ENCODE data around the gene TEKT4.
A peak's percentile ranks its signal among the peaks of the same experiment; 100 is the strongest.
"Not testable (repeated sequence)": the region's sequence is repeated elsewhere in the genome, so short reads cannot be mapped to it uniquely, and the experiment has no call there.

Gene TEKT4

GRCh38 chr2:94871226-94872087 lies at the start of gene TEKT4:
Gene TEKT4 (plus strand): TSS chr2:94871430. CDS start chr2:94871580, 150 bp downstream.
- no peak for DNase-seq (ENCODE audit: low spot score)

GRCh38 chr2:94839224-94839623 lies 32.0 kb upstream of the TEKT4 start:
- peak; percentile 28 for DNase-seq (ENCODE audit: low spot score)

GRCh38 chr2:94856856-94857255 lies 14.4 kb upstream of the TEKT4 start:
- DNase-seq (ENCODE audit: low spot score): not testable (repeated sequence)

- DNase-seq (ENCODE audit: low spot score): not testable (repeated sequence)
Observed at GRCh38 chr2:94857367-94858162, 13.7 kb upstream of the TEKT4 start.

- not testable (repeated sequence) for DNase-seq (ENCODE audit: low spot score)
Observed at GRCh38 chr2:94858163-94858888, 12.9 kb upstream of the TEKT4 start.

- DNase-seq (ENCODE audit: low spot score): no peak
Observed at GRCh38 chr2:94861308-94862152, 9.7 kb upstream of the TEKT4 start.

- not testable (repeated sequence) for DNase-seq (ENCODE audit: low spot score)
Observed at GRCh38 chr2:94862903-94863302, 8.3 kb upstream of the TEKT4 start.

- no peak for DNase-seq (ENCODE audit: low spot score)
Observed at GRCh38 chr2:94869131-94869530, 2.1 kb upstream of the TEKT4 start.

GRCh38 chr2:94869552-94870439 lies 1.4 kb upstream of the TEKT4 start:
- no peak for DNase-seq (ENCODE audit: low spot score)

- DNase-seq (ENCODE audit: low spot score): peak; percentile 45
Observed at GRCh38 chr2:94870440-94871225, 597 bp upstream of the TEKT4 start.

GRCh38 chr2:94872088-94872618 lies 923 bp downstream of the TEKT4 start:
- DNase-seq (ENCODE audit: low spot score): no peak

- DNase-seq (ENCODE audit: low spot score): no peak
Observed at GRCh38 chr2:94872676-94873361, 1.6 kb downstream of the TEKT4 start.

GRCh38 chr2:94873362-94874276 lies 2.4 kb downstream of the TEKT4 start:
- no peak for DNase-seq (ENCODE audit: low spot score)

GRCh38 chr2:94874277-94874997 lies 3.2 kb downstream of the TEKT4 start:
- peak; percentile 70 for DNase-seq (ENCODE audit: low spot score)

- DNase-seq (ENCODE audit: low spot score): no peak
Observed at GRCh38 chr2:94875064-94875819, 4.0 kb downstream of the TEKT4 start.
